GM12873 (cell line): Measurements from ENCODE around the gene EIF1B.

Experiments
- TF ChIP-seq, protein P1 (sequence below): IDR thresholded peaks from 2 replicates; pipeline ENCODE4 v1.5.1; 2012; ENCODE audit warnings: low read depth, mild to moderate bottlenecking, moderate library complexity, low read length, control low read depth; ENCODE audit not compliant: insufficient read depth; ENCODE audit errors: missing control alignments

Gene EIF1B

DNA sequence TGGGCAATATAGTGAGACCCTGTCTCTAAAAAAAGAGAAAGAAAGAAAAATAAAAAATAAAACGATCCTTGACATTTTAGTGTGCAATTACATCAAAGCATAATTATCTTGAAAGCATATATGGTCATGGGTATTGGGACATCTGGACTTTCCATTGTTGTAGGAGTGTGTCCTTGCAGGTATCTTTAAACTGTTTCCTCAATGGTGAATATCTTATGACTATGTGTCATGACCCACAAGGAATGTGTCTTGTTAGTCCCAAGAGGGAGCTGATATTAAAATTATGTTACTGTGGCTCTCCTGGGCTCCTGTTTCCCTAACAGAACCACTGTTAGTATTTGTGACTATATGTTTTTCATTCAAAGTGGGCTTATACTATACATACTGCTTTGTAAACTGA is 26.6 kb downstream of the EIF1B start:
- TF ChIP-seq, protein P1, sequence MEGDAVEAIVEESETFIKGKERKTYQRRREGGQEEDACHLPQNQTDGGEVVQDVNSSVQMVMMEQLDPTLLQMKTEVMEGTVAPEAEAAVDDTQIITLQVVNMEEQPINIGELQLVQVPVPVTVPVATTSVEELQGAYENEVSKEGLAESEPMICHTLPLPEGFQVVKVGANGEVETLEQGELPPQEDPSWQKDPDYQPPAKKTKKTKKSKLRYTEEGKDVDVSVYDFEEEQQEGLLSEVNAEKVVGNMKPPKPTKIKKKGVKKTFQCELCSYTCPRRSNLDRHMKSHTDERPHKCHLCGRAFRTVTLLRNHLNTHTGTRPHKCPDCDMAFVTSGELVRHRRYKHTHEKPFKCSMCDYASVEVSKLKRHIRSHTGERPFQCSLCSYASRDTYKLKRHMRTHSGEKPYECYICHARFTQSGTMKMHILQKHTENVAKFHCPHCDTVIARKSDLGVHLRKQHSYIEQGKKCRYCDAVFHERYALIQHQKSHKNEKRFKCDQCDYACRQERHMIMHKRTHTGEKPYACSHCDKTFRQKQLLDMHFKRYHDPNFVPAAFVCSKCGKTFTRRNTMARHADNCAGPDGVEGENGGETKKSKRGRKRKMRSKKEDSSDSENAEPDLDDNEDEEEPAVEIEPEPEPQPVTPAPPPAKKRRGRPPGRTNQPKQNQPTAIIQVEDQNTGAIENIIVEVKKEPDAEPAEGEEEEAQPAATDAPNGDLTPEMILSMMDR: no peak

DNA sequence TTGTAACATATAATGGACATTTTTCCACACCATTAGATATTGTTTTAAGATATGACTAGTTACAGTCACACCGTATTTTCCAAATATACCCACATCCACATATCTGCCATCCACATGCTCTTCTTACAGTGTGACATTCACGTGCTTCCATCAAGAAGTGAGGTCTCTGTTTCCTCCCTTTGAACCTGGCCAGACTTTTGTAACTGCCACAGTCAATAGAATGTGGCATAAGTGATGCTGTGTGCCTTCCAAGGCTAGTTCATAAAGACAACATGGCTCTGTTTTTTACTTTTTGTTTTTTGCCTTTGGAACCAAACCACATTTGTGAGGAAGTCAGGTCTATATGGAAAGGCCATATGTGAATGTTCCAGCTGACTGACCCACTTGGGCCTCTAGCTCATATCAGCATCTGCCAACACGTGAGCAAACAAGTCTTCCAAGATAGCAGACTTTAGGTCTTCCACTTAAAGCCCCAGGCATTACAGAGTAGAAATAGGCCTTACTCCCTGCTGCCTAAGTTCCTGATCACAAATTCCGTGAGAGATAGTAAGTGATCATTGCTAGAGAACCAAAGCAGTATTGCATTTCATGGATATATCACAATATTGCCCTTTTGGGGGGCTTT is 27.1 kb downstream of the EIF1B start:
- TF ChIP-seq, protein P1: no peak

DNA sequence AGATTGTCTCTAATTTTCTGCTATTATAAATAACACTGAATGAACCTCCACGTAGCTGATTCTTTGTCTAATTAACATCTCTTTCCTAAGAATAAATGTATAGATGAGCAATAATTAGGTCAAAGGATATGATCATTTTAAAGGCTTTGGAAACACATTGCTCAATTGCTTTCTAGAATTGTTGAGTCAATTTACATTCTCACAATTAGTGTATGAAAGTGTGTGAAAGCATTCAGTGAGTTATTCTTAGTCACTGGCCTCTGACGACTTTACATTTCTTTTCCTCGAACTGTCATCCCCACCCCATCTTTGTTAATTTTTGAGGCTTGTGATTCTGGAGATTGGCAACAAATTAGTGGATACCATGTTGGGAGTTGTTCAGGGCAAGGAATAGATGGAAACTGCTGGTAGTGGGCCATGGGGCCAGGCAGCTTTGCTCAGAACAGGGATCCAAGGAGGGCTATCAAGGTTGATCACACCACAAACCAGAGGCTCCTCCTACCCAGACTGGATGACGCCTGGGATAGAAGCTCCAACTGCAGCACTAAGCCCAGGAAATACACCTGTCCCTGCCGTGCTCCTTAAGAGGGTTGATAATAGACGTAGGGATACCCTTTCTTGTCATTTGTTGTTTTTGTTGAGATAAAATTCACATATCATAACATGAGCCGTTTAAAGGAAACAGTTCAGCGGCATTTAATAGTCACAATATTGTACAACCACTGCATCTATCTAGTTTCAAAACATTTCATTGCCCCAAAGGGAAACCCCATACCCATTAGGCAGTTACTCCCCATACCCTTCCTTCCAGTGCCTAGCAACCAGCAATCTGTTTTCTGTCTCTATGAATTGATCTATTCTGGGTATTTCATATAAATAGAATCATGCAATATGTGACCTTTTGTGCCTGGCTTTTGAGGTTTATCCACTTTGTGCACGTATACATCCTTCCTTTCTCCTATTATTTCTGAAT is 27.9 kb downstream of the EIF1B start:
- TF ChIP-seq, protein P1: no peak

DNA sequence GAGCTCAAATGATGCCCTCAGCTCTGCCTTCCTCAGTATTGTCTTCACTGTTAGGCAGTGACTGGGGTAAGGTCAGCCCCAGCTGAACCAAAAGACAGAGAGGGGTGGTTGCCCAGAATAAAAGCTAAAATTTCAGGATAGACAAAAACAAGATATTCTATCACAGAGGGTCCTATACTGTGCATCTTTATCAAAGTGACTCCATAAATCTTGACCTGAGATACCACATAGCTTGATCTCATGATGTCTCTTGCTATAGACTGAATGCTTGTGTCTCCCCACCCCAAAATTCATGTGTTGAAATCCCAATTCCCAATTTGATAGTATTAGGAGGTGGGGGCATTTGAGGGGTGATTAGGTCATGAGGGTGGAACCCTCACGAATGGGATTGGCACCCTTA is 30.4 kb downstream of the EIF1B start:
- TF ChIP-seq, protein P1: no peak

DNA sequence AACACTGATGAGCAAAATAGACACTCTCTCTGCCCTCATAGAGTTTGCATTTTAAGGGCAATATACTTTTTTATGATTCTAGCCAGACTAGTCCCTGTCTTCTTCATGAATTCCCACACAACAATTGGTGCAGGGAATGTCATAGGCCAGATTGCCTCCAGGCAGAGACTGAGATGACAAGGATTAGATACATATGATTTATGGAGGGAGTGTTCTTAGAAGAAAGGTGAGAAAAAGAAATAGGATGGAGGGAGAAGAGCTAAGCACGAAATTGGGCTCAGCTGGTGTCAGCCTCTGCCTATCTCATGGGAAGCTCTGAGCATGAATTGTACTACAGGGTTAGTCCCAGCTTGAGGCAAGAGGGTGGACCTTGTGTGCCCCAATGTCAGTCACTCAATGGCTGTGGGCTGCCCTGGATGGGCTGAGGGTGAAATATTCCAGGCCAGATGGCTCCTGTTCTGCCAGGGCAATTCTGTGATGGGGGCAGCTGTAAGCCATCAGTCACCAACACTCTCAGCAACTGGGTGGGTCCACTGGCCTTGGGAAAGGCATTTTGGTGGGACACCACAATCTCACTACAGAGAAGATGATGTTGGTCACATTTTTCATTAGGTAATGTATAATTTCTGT is 31.1 kb downstream of the EIF1B start:
- TF ChIP-seq, protein P1: no peak

DNA sequence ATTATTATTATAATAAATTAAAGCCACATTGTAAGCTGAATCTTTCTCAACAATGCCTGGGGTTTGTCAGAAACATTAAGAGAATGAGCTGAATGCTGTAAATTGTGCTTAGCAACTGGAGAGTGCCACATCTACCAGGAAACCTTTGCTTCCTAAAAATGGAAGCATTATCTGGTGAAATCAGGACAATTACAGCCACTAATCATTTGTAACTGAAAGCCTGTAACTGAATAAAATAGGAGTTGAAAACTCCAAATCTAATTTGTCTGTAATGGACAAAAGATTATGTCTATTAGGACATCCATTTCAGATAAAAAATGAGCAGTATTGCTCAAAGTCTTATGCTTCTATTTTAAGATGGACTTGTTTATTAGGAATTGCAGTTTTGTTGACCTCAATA is 32.2 kb downstream of the EIF1B start:
- TF ChIP-seq, protein P1: no peak

DNA sequence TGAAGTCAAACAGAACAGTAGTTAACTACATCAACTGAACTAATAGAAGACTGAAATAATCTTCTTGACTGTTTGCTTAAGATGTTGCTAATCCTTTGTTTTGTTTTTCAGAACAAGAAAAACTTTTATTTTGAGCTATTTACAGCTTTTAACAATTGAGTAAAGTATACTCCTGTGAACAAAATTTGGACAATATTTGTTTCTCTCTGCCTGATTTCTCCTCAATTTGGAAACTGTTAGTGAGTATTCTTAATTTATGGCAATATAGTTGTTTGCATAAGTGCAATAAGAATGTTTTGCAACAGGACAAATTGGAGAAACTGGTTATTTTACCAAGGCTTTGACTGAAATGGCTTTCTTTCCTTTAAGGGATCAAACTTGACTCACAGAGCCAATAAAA is 41.0 kb downstream of the EIF1B start:
- TF ChIP-seq, protein P1: no peak
